Gastrocnemius medialis (tissue), 4 donors: ENCODE results near the gene NR2C1.
A peak's percentile ranks its signal among the peaks of the same experiment; 100 is the strongest.

Experiments
- POLR2A ChIP-seq, 2 donors: fragments of 450-650 bp; IDR thresholded peaks; one replicate each; pipeline ENCODE4 v1.6.1; 2017; ENCODE audit warnings: antibody characterized with exemption in 2 of 2, mild to moderate bottlenecking in 2 of 2, moderate library complexity in 2 of 2
- TF ChIP-seq, protein P1 (sequence below), 5 experiments: fragments of 450-650 bp in 3 of 5; fragments of 200-600 bp in 2 of 5; sonication (generic) in 2 of 5; IDR thresholded peaks in 4 of 5; conservative IDR thresholded peaks in 1 of 5; 1 replicate in 4 of 5; 2 replicates in 1 of 5; pipeline ENCODE4 v1.5.1; 2016 to 2019; ENCODE audit warnings: antibody characterized with exemption in 5 of 5, mild to moderate bottlenecking in 3 of 5, moderate library complexity in 3 of 5

DNA sequence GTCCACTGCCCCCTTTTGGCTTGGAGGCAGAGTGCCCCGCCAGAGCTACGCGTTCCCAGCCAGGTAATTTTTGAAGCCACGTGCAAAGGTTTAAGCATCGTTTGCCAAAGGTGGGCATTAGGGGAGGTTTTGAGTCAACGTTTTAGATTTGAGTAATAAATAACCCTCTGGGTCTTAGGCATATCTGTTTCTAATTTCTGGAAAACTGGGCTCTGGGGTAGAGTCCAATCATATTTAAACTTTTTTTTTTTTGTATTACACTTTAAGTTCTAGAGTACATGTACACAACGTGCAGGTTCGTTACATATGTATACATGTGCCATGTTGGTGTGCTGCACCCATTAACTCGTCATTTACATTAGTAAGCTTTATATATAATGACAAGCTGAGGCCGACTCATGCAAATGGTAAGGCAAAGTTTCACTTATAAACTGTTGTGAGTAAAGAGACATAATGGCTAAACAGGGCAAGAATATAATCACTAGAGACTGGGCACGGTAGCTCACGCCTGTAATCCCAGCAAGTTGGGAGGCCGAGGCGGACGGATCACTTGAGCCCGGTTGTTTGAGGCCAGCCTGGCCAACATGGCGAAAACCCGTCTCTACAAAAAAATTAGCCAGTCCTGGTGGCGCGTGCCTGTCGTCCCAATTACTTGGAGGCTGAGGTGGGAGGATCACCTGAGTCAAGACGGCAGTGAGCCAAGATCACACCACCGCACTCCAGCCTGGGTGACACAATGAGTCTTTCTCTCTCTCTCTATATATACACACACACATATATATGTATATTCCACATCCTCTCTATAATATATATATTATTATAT, 491 bp upstream of the NR2C1 start:
- TF ChIP-seq POLR2A (IDR thresholded peaks at IDR 0.05): no peak
- TF ChIP-seq, protein P1, sequence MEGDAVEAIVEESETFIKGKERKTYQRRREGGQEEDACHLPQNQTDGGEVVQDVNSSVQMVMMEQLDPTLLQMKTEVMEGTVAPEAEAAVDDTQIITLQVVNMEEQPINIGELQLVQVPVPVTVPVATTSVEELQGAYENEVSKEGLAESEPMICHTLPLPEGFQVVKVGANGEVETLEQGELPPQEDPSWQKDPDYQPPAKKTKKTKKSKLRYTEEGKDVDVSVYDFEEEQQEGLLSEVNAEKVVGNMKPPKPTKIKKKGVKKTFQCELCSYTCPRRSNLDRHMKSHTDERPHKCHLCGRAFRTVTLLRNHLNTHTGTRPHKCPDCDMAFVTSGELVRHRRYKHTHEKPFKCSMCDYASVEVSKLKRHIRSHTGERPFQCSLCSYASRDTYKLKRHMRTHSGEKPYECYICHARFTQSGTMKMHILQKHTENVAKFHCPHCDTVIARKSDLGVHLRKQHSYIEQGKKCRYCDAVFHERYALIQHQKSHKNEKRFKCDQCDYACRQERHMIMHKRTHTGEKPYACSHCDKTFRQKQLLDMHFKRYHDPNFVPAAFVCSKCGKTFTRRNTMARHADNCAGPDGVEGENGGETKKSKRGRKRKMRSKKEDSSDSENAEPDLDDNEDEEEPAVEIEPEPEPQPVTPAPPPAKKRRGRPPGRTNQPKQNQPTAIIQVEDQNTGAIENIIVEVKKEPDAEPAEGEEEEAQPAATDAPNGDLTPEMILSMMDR (IDR thresholded peaks at IDR 0.05 in 4 of 5, conservative IDR thresholded peaks at IDR 0.05 in 1 of 5): peak in 4 of 5 experiments; percentile 56 to 84 (median 73)
